NCI-H82 treated with DMSO at 0.1 percent for 48 hours (cell line): ENCODE measurements around the gene PKDCC.

Source experiments
- DNase-seq: peaks from one replicate; lab custom pipeline; 2025; ENCODE audit not compliant: unreplicated experiment; lab: John Stamatoyannopoulos, UW

Gene PKDCC

DNA sequence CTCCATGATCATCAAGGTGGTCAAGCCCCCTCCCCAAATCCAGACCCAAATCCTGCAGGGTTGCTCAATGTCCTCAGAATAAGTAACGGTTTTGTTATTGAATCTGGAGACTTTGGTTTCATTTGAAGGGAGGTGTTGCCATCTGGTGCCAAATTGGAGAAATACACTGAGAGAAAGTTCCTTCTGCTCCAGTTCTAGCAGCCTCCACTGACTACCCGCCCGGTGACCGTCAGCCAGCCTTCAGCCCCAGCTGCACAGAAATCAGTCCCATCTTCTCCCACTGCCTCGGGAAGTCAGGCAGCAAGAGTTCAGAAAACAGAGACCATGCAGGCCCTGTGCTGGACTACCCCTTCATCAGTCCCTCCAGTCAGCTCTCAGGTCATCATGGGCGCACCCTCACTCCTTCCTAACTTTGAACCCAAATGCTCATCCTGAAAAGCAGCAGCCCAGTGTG is 38.7 kb downstream of the PKDCC start:
- peak; percentile 48 for DNase-seq

DNA sequence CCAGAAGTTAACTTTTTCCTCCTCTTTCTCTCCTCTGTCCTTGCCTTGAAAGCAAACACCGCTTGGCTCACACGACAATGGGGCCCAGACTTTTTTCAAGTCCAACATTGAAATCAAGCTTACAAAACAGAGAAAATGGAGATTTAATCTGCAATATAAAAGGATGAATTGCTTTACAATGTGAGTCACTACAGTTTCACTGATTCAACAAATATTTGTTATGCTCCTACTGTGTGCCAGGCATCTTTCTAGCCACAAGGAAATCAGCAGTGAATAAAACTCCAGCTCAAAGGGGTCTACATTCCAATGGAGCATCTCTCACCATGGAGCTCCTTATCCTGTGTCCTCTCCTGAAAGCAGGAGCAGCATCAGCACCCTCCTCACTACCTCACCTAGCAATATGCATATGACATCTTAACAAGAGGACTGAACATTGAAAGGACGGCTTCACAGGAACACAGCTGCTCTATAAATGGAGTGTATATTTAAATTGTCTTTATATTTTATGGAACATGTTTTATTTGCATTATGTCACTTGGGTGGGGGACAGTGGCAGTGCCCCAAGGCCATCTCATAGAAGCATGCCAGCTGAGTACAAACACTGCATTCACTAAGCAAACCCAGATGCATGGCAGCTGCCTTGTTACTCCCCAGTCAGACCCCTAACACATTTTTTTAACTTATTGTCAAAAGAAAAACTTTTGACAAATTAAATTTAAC is 39.5 kb downstream of the PKDCC start:
- DNase-seq = no peak

DNA sequence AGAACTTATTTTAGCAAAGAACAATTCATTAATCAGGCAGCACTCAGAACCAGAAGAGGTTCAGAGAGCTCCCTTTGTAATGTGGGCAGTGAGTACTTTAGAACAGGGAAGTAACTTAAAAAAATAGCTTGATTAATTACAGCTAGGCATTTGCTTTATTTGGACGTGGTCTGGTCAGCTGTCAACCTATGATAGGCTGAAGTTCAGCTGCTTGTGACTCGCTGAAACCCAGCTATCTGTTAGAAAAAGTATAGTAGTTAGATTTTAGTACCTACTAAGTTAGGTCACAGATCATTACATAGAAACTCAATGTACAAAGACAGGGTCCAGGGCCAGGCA is 40.0 kb downstream of the PKDCC start:
- no peak for DNase-seq

DNA sequence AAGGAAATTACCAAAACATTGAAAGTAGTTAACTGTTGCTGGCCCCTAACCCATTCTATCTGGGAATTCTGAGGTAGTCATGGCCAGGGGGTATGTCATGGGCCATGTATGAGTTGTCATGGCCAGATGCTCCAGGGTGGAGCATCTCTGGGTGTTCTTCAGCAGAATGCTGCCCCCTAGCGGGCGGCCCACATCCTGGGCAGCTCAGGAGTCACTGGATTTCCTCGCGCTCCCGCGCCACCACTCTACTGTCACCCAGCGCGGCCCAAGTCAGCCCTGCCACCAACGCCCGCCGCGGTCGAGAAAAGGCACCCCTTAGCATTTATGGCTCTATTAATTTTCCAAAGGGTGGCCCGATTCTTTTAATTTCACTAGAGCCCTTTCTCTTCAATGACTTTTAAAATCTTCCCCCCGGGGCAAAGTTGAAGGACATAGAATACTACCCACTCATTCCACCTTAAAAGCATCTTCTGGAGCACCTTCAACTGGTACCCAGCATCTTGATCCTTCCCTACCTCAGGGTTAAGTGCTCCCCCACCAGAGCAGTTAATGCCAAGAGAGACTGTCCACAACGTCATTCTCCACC is 41.6 kb downstream of the PKDCC start:
- no peak for DNase-seq

DNA sequence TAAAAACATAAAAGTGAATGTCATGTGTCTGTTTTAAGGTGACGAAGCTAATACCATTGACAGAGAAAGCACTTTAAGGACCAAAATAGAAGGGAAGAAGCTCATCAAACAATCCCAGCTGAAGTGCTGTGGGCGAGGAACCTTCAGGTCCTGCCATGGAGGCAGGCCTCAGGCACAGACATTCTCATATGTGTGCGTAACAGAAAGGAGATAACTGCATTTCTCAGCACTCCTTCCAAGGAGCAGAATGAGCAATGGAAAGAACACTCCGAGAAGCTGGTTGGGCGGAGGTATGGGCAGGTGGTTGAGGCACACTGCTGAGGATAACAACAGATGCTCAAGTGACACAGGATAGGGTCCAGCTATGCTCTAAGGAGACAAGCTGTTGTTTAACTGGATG is 42.4 kb downstream of the PKDCC start:
- no peak for DNase-seq

DNA sequence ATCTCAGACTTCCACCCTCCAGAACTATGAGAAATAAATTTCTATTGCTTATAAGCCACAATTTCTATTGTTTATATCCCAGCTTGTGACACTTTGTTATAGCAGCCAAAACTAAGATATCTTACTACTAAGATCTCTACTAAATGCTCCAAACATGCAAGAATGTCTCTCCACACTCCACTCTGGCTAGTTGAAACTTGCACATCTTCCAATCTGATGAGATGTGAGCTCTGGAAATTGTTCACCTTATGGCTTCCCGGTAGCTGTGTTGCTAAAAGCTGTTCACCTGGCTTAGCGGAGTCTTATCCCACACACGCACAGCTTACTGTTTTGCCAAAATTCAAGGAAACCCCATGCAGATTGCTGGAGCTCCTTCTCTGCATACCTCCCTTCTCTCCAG is 43.9 kb downstream of the PKDCC start:
- no peak for DNase-seq

DNA sequence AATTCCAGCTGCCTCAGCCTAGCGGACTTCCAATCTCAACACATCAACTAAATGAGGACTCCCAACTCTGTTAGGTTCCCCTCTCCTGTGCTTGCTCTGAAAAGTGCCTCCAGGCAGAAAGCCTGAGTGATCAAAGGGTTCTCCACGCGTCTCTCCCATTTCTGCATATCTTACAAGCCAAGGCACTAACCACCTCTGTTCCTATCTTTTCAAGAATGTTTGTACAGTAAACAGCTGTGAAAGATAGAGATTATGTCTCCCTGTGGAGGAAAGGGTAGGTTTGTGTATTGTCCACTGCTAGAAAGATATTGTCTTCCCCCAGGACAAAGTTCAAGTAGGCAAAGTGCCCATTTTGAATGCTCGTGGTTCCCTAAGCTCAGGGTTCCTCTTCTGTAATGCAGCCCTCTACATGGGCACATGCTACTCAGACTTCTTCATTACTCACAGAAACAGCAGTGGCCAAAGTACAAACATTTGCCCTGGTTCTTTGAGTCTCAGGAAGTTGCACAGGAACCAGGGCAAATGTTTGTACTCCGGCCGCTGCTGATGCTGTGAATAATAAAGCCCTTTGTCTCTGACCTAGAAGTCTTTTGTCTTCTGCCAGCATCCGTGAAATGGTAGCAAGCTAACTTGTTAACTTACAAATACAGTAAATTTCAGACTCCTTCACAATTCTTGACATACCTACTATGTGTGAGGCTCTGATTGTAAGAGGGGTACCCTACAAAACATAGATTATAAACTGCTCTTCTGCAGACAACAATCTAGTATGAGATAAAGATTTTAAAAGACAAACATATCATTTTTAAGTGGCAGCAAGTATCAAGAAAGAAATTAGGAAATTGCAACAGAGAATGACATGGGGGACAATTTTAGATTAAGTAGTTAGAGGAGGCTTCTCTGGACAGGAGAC is 44.5 kb downstream of the PKDCC start:
- DNase-seq = no peak

DNA sequence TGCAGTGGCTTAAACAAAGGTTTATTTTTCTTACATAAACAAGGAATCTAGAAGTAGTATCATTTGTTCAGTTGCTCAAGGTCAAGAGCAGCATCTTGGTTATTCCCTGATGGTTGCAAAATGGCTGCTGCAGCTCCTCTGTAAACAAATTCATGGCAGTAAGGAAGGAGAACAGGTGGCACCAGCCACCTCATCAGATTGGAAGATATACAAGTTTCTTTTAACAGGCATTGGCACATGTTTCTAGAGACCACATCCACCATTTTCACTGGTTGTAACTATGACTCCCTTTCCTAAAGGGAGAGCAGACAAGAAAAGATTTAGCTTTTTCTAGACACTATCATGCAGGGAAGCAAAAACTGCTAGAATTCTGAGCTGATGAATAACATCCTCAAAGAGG is 46.3 kb downstream of the PKDCC start:
- no peak for DNase-seq

DNA sequence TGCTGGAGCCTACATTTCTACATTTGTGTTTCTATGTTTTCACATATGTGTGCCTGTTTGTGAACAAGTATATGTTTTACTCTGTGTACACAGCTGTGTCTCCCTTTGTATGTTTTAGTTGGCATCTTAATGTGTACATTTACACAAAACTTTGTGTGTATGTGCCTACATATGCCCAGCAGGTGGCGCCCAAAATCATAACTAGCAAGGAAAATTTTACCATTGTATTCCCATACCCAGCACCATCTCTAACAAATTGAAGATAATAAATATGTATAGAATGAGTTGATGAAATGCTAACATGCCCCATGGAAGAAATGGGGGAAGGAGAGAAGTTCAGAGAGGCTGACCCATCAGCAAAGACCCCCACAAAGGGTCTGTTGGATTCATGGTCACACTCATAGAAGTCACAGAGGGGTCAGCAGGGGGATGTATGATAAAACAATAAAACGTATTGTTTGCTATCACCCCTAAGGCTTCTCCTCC is 48.1 kb downstream of the PKDCC start:
- peak; percentile 42 for DNase-seq

DNA sequence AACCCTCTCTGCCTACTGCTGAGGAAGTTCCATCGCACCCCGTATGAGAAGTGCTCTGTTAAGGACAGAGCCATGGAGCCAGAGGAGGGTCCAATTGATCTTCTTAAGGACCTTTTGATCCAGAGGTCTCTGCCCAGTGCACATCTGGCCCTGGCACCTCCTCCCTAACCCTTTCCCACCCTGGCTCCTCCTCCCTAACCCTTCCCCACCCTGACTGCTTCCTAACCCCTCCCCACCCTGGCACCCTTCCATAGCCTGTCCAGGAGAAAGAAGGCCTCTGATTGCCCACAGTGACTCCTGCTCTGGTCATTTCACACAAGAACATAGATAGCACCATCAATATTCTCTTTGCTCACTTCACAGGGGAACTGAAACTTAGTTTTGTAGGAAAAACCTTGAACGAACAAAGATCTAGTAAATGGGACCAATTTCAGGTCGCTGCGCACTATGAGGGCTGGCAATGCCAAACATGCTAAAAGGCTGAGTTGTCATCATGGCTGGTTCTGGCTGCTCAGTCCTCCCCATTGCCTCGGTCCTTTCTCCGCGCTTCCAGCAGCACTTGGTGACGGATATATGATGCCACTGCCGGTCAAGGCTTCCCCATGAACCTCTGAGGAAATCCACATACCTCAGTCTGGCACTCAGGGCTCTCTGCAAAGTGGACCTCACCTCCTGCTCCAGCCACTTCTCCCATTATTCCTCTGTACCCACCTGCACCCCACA is 49.2 kb downstream of the PKDCC start:
- DNase-seq = no peak

DNA sequence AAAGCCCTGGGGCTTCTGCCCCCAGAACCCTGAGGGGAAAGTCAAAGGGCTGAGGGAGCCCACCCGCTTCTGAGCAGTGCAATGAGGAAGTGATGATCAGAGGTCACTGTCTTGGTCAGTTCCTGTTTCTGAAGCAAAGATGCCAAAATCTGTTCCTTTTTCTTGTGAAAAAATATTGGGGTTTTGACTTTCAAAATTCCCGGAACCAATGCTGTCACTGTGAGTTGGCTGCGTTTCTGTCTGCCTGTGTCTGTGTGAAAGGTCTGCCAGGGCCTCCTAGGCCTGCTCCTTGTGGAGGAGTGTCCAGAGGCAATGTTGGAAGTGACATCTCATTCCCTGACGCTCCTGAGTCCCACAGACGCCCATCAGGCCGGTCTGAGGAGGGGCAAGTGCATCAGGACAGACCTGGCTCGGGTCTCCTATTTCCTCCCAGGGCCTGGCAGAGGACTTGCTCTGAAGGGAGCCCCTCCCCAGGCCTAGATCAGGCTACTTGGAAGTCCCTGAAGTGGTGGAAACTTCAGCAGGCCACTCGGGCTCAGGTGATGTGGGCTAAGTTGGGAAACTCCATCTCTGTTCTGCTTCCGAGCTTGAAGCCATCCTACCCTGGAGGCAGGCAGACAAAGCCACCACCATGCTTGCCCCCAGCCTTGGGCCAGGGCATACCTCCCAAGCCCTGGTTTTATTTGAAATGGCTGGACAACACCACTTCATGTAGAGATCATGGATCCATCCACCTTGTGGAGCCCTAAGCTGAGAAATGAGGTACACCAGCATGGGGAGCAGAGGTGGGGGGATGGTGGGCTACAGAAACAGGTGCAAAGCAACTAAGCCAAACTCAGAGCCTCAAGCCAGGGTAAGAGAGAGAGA is 51.0 kb downstream of the PKDCC start:
- no peak for DNase-seq

DNA sequence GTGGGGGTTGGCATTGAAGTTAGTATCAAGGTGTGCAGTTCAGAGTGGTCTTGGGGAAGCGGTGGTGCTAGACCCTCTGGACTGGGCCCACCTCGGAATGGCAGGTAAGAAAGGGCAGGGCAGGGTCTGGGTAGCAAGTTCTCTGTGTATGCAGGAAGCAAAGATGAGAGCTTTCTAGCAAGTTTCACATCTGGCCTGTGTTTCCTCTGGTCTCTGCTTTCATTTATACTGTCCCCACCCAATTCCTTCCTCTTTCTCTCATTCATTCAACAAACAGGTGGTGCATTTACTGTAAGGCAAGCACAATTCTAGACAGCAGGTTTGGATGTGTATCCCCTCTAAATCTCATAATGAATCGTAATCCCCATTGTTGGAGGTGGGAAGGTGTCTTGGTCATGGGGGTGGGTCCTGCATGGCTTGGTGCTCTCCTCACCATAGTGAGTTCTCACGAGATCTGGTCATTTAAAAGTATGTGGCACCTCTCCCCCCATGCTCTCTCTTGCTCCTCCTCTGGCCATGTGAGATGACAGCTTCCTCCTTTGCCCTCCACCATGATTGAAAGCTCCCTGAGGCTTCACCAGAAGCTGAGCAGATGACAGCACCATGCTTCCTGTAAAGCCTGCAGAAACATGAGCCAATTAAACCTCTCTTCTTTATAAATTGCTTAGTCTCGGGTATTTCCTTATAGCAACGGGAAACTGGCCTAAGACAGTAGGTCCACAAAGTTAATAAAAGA is 51.8 kb downstream of the PKDCC start:
- no peak for DNase-seq

DNA sequence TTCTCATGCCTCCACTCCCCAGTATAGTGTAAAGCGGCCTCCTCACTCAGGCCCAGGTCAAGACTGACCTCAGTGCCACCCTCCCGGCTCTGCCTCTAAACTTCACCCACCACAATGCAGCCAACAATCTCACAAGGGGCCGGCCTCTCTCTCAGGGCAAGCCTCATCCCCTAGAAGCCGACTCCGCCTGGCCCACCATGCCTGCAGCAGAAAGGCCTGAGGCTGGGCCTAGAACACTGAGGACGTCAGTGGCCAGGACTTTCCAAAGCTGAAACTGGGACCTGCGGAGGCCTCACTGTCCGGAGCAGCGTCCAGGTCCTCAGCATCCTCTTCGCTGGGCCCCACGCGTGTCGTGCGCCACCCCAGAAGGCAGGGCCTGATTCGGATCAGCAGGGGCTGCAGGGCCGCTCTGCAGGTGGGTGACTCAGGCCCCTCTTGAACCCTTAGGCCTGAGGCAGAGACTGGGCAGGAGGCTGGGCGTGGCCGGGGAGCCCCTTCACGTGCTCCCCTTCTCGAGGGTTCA is 52.9 kb downstream of the PKDCC start:
- DNase-seq = no peak

DNA sequence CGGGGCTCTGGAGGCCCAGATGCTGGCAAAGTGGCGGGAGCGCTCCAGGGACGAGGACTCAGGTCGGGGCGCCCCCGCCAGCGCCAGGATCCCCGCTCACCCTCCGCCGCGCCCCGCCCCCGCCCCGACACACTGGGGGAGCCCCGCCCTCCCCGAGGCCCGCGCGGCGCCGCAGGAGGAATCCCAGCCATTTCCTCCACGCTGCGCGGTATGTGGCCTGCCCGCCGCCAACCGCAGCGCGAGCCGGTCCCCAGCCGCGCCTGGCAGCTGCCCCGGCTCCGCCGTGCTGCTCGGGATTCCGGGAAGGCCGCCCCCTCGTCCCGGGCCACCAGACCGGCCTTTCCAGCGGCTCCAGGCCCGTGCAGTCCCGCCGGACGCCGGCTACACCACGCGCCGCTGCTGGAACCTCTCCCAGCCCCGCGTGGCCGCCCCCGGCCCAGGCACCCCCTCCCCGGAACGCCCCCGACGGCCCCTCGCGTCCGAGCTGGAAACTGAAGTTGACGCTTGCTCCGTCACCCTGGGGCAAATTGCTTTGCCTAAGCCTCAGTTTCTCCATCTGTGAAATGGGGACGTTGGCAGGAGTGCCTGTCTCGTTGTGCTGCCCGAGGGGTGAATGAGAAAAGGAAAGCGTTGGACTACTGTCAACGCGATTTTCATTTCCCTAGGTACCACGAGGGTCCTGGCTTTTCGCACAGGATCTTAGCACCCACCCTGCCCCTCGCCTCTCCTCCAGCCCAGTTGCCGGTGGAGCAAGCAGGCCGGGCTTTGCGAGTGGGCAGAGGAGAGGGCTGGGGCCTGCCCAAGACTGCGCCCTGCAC is 53.6 kb downstream of the PKDCC start:
- DNase-seq = no peak

DNA sequence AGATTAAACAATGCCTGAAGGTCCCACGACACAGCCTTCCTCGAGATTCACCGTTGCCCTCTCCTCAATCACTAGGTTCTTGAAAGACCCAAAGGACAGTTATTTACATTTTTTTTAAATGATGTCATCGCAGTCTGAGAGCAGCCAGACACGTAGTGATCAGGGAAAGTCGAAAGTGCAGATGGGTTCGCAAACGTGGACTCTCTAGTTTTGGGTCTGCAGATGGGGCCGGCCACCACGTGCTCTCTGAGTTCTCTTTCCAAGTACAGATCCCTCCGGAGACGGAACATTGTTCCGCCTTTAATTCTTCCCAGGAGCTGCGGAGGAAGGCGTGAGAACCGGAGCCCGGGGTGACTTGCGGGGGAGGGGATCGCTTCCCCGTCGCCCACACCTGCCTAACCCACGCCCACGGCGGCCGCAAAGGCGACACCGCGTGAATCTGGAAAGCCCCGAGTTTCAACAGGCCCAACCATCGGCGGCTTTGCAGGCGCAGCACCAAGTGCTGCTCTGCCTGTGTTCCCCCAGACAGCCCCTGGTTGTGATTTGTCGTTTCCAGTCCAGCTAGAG is 54.3 kb downstream of the PKDCC start:
- DNase-seq = no peak

DNA sequence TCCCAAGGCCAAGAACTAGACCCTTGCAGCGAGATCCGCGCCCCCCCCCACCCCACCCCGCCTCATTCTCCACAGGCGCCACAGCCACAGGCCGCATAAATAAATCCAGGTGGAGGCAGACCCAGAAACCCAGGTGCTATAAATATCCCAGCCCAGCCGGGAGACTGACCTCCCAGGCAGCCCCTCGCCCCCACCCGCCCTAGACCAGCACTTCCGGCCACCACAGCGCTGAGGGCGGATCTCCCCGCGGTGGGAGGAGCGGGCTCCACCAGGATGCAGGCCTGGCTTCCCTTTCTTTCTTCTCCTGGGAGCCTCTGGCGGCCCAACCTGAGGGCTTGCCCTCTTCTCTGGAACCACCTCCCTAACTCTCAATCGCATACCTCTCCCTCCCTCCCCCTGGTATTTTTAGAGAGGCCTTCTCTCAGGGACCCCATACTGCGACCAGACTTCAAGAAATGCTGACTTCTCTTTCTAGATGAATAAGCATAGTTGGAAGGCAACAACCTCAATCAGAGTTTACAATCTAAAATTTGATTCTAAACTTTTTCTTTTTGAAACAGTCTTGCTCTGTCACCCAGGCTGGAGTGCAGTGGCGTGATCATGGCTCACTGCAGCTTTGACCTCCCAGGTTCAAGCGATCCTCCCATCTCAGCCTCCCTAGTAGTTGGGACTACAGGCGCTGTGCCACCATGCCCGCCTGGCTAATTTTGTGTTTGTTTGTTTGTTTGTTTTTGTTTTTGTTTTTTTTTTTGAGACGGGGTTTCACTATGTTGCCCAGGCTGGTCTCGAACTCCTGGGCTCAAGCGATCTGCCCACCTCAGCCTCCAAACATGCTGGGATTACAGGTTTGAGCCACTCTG is 55.0 kb downstream of the PKDCC start:
- no peak for DNase-seq

DNA sequence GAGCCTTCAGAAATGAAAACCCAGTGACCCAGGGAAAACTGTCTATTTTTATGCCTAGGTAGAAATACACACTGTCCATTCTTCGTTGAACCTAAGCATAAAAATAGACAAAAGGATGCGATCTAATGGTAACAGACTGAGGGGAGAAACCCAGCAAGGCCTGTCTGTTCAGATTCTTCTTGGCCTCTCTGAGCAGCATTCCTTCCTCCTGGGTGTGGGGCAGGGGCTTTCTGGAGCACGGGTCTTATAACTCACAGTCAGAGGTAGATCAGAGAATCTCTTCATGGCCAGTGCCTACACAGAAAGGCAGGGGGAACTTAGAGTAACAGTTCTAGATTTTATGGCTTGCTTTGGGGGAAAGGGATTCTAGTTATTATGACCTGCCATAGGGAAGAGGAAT is 56.0 kb downstream of the PKDCC start:
- no peak for DNase-seq
